CD4-positive, alpha-beta T cell treated with Interleukin-21 for 1 hour (primary cell): ENCODE measurements around the gene ZNF518B.
A peak's percentile ranks its signal among the peaks of the same experiment; 100 is the strongest.

Experiments
- DNase-seq: peaks from one replicate; pipeline ENCODE4 v3.0.0-alpha.2; 2020

Gene ZNF518B, protein sequence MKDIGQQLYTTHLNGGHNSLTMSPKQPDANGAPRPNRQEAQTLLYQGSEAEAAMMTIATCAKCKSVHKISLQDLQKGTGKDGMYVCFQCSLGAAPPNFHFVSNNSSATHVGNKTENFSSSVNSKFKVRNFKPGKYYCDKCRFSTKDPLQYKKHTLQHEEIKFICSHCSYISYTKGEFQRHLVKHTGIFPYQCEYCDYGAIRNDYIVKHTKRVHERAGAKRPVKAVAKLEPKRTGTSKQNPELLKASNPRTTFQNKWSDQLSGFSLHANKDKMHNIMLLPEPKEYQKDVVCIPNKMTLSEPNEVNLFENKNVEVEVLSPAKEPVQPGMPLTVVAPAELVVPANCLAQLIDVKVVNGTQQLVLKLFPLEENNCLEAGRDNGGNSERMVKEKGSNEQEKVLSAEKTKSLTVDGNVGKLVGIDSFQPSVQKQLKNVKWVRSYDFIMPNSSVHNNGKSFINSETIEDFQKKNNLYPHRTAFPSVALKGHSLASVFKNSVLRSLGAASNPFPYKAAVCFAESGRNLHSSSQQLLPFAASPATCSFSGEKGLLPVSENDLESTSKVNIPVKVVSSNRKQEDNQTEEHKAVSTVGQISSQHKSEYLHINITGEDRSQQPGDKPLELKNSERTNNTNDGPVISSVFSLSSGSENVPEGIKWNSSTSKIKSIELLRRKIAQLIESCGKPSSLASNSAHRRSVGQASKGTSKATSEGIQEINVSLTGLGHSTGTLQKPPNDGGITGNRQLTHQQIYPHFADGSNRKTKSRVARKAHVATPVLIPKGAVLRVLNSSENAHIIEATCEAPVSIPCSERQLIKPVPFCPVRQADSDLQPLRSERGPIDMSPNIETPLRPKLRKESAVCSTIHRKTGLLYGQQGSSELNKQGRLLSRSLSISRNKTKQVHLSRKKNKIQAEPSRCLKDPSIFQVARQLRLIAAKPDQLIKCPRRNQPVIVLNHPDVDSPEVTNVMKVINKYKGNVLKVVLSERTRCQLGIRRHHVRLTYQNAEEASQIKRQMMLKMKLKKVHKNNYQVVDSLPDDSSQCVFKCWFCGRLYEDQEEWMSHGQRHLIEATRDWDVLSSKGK

DNA sequence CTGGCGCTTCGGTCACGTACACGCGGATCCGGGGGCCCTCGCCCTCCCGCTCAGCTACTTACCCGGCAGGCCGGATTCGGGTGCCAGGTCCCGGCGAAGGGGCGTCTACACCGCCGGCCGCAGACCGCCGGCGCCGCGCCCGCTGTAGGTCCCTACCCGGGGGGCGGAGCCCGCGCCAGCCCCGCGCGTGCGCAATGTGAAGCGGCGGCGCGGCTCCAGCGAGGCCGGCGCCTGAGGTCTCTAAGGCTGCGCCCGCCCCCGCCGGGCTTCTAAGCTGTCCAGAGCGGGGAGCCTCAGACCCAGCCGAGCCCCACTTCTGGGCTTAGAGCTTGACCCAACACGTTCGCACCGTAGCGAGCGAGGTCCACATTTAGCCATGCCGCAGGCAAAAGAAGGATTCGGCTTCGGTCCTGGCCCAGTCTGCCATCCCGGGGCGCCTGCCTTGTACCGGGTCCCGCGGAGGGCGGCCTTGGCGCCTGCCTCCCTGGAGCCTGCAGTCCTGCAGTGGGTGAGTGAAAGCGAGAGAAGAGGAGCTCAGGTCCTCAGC, at the start of gene ZNF518B:
Gene ZNF518B (minus strand): TSS at position 172 of the 547 bp plus-strand sequence. CDS start 11,098 bp downstream, outside the sequence.
- peak; percentile 84 for DNase-seq

DNA sequence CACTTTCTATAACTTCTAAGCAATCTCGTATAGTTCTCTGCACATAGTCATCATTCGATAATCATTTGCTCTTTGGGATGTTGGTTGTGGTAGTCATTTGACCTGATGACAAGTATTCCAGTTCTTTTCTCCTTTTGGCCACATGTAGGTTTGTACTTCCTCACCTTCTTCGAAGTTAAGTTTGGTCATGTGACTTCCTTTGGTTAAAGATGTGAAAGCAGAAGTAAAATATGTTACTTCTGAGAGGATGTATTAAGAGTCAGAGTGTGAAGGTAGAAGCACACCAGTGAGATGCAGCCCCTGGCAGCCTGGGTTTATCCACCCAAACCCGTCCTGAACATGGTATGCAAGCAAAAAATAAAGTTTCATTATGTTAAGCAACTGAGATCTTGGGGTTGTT, 48.9 kb upstream of the ZNF518B start:
- DNase-seq = no peak

DNA sequence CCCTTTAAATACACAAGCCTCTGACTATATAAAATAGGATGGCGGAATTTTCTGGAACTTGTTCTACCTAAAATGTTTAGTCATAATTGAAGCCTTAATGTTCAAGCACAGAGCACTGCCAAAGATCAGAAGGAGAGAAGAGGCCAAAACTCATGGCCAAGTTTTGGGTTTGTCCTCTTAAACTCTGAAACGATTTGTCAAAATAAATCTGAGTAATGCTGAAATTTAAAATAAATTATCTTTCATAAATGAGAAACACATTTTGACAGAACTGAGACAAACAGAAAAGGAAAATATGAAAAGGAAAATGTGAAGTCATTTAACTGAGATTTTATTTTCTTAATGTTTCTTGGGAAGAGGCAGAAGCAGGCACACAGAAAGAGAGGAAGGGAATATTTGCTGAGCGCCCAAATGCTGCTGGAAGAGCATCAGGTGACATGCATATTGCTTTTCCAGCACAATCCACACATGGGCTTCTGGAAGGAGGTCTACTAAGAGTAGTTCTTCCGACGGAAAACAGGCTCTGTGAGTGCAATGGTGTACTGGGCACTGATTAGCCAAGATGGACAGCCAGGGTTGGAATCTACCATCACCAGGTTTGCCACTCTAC, 47.4 kb upstream of the ZNF518B start:
- DNase-seq = no peak

DNA sequence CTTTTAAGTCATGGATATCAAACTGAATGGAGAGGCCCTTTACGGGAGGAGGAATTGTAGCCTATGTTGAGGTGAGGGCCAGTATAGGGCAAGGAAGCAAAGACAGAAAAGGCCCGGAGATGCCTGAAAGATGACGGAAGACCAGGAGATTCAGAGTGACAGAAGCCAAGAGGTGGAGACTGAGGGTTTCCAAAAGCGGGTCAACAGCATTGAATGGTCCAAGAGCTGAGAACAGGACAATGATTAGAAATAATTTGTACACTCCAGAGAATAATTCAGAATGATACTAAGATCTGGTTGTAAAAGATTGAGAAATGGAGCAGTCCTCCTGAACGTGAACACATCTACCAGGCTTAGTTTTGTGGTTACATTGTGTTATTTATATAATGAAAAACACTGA, 45.5 kb upstream of the ZNF518B start:
- DNase-seq = no peak

DNA sequence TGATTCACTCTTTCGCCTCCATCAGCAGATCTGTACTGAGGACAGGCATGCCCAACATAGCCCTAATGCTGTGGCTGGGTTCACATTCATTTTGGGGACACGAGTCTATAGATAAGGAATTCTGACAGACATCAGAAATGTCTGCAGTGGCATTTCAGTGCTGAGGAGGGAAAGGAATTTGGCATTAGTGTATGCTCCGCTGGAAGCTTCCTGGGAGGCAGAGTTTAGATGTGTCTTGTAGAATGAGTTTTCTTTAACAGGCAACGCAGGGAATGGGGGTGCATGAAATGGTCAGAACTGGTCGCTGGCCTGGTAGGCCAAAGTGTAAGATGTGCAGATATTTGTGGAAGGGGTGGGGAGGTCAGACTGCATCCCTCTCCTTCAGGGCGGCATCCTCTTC, 43.5 kb upstream of the ZNF518B start:
- DNase-seq = no peak

DNA sequence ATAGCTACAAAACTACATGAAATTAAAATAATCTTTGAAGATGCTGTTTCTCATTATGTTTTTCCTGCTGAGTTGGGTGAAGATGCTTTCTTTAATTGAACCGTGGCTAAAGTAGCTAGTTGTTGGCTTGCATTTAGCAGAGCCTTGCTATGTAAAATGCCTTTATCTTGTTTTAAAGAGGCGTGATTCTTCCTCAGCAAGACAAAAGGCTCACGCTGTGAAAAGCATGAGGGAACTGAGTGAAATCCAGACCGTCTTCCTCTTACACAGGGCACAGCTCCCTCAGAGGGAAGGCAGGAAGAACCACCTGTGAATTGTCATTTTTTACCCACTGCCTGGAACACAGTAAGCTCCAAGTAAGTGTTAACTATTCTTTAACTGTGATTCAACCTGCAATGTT, 39.0 kb upstream of the ZNF518B start:
- DNase-seq = no peak

DNA sequence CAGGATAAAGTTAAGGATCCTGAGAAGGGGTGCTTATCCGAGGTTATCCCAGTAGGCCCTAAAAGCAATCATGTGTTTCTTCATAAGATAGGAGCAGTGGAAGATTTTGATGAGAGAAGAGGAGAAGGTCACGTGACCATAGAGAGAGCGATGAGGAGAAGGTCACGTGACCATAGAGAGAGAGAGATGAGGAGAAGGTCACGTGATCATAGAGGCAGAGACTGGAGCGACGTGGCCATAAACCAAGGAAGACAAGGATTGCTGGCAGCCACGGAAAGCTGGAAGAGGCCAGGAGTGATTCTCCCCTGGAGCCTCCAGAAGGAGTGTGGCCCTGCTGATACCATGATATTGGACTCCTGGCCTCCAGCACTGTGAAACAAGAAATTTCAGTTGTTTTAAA, 38.4 kb upstream of the ZNF518B start:
- DNase-seq = no peak

DNA sequence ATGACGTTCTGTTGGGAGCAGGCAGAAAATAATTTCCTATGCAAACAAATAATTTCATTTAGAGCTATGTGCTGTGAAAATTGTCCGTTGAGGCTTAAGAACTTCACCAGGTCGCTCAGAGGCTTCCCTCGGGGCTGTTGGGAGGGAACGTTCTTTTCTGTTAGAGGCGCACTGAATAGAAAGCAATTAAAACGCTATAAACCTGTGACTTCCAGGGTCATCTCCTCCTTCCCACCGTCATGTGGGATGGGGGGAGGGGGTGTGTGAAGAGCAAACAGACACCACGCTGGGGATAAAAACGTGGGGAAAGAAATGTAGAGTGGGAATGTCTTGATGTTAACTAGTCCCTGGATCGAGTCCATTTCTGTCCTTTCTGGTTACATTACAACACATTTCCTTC, 35.2 kb upstream of the ZNF518B start:
- DNase-seq = no peak

DNA sequence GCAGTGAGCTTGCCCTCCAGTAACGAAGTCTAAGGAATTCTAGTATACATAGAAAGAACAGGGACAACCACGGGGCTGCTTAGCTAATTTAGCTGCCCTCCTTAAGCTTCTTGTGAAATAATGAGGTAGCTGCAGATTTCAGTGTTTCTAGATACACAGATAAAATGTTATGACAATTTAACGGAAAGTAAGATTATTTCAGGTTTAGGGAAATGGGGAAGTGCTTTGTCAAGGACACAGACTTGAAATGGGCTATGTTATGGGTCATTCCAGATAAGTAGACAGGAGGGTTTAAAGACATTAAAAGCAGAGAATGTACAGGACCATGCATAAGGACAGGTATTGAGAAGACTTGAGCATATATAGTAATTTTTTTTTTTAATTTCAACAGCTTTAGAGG, 34.2 kb upstream of the ZNF518B start:
- DNase-seq = no peak

DNA sequence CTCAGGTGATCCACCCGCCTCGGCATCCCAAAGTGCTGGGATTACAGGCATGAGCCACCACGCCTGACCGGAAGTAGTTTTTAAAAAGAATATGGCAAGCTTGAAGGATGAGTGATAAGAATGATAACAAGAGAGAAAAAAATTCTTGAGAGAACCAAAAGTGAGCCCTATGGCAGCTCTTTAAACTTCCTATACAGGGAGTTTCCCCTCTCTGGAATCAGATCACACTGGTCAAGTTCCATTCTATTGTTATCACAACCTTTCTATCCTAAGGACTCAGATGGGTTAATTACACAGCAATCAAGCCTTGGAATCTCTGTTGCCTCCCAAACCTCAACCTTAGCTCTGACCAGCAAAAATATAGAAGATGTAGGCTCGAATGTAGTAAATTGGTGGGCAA, 33.8 kb upstream of the ZNF518B start:
- DNase-seq = no peak

DNA sequence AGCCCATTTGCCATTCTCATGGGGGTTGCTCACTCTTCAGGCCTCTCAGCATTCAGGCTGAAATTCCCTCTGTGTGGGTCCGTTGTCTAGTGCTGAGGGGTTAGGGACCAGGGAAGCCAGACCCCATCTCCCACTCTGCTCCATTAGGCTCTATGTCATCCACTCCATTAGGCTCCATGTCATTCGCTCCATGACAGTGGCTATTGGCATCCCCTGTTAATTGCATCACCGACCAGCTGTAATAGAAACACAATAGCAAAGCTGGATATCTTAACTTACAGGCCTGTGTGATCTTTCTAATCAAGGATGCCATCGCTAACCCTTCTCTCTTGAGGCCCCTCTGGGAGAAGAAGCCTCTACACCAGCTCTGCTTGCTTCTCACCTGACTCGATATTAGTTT, 25.7 kb upstream of the ZNF518B start:
- DNase-seq = no peak

DNA sequence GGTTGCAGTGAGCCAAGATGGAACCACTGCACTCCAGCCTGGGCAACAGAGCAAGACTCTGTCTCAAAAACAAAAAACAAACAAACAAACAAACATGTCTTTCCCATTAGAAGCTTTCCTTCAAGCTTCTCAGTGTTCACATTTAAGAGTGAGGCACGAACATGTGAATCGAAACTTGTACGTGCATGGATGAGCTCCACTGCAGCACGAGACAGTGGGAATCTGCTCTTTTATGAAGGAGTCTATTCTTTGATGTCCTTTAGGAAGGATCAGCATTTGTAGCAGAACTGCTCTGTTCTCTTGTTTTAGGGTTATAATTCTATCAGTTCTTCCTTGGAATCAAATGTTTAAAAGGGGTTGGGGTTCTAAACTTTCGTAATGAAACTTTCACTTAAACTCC, 23.4 kb upstream of the ZNF518B start:
- DNase-seq = no peak

DNA sequence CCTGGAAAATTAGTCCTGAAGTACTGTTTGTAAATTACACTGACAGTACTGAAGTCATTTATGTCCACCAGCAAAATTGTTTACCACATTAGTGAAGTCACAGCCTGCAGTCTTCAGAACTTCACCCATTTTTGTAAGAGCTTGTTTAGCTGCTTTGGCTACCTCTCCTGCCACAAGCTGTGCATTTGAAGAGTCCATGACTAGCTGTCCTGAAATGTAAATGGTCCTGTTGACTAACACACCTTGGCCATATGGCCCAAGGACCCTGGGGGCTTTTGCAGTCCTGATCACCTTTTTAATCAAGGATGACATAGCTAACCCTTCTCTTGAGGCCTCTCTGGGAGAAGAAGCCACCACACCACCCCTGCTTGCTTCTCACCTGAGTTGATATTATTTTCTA, 21.4 kb upstream of the ZNF518B start:
- DNase-seq = no peak

DNA sequence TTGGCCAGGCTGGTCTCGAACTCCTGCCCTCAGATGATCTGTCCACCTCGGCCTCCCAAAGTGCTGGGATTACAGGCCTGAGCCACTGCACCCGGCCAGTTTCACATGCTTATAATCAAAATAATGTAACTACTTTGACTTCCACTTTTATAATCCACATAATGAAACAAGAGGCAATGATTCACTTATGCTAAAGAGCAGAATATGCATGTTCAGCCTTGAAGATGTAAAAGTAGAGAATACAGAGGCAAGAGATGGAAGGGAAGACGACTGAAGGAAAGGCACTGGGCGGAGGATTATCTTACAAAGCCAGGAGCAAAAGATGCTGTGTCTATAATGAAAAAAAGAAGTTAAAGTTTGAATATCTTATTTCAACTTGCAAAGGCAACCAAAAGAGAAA, 13.3 kb upstream of the ZNF518B start:
- no peak for DNase-seq

DNA sequence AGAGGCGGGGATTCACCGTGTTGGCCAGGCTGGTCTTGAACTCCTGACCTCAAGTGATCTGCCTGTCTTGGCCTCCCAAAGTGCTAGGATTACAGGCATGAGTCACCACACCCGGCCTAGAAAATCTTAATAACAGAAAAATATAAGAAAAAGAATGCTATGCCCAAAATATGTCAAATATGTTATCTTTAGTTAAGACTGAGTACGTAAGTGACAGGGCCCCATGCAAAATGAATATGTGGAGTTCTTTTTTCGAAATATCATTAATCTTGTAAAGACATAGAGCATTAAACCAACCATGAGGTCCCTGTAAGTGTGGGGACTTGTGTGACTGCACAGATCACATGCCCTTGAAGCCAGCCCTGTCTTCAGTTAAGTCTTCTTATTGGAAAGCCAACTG, 8.9 kb upstream of the ZNF518B start:
- no peak for DNase-seq

DNA sequence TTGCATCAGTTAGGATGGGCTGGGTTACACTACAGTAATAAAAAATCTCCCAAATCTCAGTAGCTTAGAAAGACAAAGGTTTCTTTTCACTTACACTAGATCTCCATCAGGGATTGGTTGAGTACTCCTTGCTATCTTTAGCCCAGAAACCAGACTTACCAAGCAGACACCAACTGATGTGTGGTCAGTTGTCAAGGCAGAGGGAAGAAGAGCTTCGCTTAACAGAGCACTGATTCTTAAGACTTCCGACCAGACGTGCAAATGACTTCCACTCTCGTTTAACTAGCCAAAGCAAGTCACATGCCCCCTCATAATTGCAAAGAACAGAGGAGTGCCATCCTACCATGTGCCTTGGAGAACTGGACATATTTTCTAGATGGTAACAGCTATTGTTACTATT, 5.7 kb upstream of the ZNF518B start:
- no peak for DNase-seq

DNA sequence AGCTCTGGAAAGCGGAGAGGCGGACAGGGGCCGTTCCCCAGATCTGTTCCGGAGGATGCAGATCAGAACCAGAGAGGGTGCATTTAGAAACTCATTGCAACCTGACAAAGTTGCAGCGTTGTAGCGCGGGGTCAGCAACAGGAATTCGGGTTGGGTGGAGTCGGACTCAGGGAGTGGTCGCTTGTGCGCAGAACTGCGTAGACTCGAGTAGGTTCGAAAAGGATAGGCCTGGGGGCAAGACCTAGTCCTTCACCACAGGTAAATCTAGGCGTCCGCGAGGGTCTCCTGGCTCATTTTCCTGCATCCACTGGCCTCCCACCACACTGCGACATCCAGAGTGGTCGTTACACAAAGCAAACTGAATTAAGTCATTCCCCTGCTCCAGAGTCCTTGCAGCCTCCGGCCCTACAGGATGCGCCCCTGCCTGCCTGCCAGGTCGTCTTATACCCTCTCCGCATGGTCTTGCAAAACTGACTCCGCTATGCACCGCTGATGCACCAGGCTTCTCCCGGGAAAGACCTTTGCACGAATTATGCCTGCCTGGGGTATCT, 4.7 kb upstream of the ZNF518B start:
- no peak for DNase-seq

DNA sequence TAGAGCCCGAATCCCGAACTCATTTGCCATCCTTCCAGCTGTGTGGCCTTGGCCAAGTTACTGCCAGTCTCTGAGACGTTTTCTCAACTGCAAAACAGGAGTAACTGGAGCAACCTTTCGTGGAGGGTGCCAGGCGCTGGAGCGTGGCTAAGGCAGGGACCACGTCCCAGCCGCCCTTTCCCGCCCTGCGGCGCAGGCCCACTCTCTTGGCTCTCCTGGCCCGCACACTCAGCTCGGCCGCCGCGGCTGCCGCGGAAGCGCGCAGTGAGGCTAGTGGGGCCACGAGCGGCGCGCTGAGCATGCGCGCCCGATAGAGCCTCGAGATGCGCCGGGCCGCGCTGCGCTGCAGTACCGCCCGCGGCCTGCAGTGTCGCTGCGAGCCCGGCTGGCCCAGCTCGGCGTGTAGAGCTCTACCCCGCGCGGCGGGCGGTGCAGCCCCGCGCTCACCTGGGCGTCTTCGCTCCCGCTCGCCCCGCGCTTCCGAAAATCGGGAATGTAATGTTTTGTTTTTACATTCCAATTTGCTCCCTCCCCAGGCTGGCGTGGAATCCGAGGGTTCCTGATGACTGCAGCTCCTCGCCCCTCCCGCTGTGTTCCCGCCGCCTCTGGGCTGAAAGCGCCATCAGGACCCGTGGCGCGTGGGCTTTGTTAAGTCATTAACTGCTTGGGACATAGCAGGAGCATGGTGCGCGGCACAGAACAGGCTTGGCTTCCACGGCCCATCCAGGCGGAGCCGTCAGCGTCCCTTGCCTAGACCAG, 4.0 kb upstream of the ZNF518B start:
- DNase-seq = peak; percentile 79

DNA sequence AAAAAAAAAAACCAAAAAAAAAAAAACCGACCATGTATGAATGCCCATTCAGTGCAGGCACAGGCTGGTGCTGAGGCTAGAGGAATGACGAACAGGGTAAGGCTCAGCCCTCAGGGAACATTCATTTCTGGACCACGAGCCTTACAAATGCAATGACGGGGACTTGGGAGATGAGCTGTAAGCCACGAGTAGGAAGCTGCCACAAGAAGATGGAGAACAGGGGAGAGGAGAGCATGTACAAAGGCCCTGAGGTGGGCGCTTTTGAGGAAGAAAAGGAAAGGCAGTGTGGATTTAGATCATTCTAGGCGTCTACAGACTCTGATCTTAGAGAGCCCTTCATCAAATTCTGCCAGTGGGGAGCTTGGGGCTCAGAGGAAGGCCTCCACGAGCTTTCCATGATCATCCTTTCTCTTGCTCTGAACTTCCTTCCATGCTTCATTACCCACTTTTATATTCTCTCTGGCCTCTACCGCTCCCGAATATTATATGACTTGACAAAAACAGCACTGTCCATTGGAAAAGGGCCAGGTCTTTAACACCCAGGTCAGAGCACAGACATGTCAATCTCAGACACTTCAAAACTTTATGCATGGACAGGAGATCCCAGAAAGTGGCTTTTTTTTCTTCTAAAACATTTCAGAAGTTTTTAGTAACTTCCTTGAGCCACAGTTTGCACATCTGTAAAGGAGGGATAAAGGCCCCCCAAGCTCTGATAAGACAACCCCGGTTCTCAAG, 3.3 kb upstream of the ZNF518B start:
- DNase-seq = no peak

DNA sequence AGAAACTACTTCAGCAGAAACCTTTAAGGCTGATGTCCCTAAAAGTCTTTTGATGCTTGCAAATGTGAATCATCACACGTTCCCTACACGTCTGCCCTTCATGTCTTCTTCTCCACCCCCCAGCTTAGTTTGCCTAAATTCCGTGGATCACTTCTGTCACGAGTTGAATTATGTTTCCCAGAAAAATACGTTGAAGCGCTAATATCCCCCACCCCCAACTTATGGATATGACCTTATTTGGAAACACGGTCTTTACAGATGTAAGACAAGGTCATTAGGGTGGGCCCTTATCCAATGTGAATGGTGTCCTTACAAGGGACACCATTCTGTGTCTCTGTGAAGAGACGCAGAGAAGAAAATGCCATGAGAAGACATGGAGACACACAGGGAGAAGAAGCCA, 2.1 kb upstream of the ZNF518B start:
- DNase-seq = no peak

DNA sequence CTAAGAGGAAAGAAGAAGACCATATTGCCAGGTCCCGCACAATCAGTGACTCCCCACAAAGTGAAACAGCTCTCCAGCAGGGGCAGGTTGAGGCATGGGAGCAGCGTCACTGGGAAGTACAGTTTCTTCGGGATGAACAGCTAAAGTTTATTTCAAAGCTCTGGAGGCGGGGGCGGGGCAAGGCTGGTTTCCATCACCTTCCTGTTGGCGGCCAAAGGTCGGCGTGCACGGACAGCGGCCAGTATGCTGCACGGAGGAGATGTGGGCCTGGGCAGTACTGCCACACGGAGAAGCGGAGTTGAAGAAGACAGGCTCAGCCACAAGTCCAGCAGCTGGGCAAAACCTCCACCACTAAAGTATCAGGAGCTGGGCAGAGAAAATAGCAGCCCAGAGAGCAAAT, 951 bp upstream of the ZNF518B start:
- DNase-seq = no peak
